GM18858 (cell line): Measurements from ENCODE around the gene SLC9A9.
A peak's percentile ranks its signal among the peaks of the same experiment; 100 is the strongest.
"Not testable (repeated sequence)": the region's sequence is repeated elsewhere in the genome, so short reads cannot be mapped to it uniquely, and the experiment has no call there.

Experiments
- ATAC-seq: cut with Tn5 transposase; IDR thresholded peaks from one replicate; pipeline ENCODE4 v1.9.1; 2021; ENCODE audit not compliant: unreplicated experiment

The SLC9A9 gene

GRCh38 chr3:143847787-143848631 lies at the start of gene SLC9A9:
TSS of gene SLC9A9 (minus strand) at chr3:143848468. CDS start at chr3:143848322, 146 bp downstream.
- peak; percentile 82 for ATAC-seq

GRCh38 chr3:143897576-143898295 lies 49.5 kb upstream of the SLC9A9 start:
- ATAC-seq: no peak

- no peak for ATAC-seq
Measured at GRCh38 chr3:143896486-143896885, 48.2 kb upstream of the SLC9A9 start.

GRCh38 chr3:143895805-143896204 lies 47.5 kb upstream of the SLC9A9 start:
- ATAC-seq: no peak

GRCh38 chr3:143888846-143889245 lies 40.6 kb upstream of the SLC9A9 start:
- ATAC-seq: no peak

- ATAC-seq: no peak
Measured at GRCh38 chr3:143888166-143888565, 39.9 kb upstream of the SLC9A9 start.

GRCh38 chr3:143885780-143886427 lies 37.6 kb upstream of the SLC9A9 start:
- peak; percentile 92 for ATAC-seq

- ATAC-seq: no peak
Measured at GRCh38 chr3:143884861-143885260, 36.6 kb upstream of the SLC9A9 start.

- ATAC-seq: no peak
Measured at GRCh38 chr3:143883151-143883550, 34.9 kb upstream of the SLC9A9 start.

GRCh38 chr3:143881095-143881494 lies 32.8 kb upstream of the SLC9A9 start:
- no peak for ATAC-seq

- ATAC-seq: no peak
Measured at GRCh38 chr3:143875546-143875945, 27.3 kb upstream of the SLC9A9 start.

GRCh38 chr3:143873553-143873952 lies 25.3 kb upstream of the SLC9A9 start:
- not testable (repeated sequence) for ATAC-seq

GRCh38 chr3:143865302-143865701 lies 17.0 kb upstream of the SLC9A9 start:
- no peak for ATAC-seq

- no peak for ATAC-seq
Measured at GRCh38 chr3:143859465-143860203, 11.4 kb upstream of the SLC9A9 start.

- no peak for ATAC-seq
Measured at GRCh38 chr3:143856252-143856970, 8.1 kb upstream of the SLC9A9 start.

GRCh38 chr3:143855183-143855582 lies 6.9 kb upstream of the SLC9A9 start:
- no peak for ATAC-seq

- ATAC-seq: no peak
Measured at GRCh38 chr3:143851331-143852017, 3.2 kb upstream of the SLC9A9 start.

GRCh38 chr3:143850877-143851276 lies 2.6 kb upstream of the SLC9A9 start:
- no peak for ATAC-seq

GRCh38 chr3:143849854-143850549 lies 1.7 kb upstream of the SLC9A9 start:
- peak; percentile 54 for ATAC-seq
